GM18858 (cell line): Measurements from ENCODE around the gene NTM.
"Not testable (repeated sequence)": the region's sequence is repeated elsewhere in the genome, so short reads cannot be mapped to it uniquely, and the experiment has no call there.

Experiments used
- ATAC-seq: cut with Tn5 transposase; IDR thresholded peaks from one replicate; pipeline ENCODE4 v1.9.1; 2021; ENCODE audit not compliant: unreplicated experiment

The NTM gene

DNA sequence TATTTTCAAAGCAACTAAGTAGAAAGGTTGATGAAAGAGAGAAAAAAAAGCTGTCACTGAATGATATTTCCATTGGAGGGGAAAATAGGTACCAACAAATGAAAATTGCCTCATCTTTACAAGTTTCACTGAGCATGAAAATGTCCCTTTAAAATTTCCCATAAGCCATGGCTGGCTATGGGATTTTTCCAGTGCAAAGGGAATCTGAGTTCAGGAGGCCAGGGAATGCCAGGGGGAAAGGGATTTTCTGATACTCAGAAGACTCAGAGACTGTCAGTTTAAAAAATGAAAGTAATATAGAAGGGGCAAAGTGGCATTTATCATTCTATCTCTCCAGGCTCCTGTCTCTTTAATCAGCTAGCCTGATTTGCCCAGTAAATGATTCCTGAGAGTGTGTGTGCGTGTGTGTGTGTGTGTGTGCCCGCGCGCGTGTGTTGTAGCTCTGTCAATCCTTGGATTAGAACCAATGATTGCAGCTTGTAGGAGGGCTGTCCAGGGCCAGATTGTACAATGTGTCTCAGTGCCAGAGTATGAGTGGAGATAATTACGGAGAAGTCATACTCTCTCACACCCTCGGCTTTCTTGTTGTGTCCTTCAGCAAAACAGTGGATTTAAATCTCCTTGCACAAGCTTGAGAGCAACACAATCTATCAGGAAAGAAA, at the start of gene NTM:
NTM (plus strand) TSS at position 526 of the 662 bp plus-strand sequence.
- ATAC-seq, result no peak

DNA sequence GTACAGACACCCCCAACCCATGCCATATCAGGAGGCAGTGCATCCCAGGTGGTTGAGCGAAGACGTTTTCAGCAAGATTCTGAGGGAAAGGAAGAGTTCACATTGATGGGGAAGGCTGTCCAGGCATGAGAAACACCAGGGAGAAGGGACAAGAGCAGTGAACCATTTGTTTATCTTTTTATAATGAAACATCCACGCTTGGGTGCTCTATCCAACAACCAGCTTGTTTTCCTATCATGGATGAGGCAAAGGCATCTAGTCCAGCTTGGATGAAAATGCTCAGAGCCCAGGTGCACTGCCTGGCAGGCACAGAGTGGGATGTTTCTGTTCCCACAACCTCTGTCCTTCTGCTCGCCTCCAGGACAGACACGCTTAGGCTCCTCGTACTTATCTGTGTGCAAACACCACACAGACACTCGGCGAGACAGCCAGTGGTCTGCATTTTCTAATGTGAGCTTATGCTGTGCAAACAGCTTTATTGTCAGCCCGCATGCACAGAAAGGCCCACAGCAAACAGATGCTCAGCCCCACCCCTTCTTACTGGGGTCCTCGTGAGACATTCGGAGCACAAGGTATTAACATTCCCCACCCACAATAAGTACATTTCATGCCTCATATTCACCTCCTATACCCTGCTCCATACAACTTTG, 45.4 kb upstream of the NTM start:
- ATAC-seq, result no peak

DNA sequence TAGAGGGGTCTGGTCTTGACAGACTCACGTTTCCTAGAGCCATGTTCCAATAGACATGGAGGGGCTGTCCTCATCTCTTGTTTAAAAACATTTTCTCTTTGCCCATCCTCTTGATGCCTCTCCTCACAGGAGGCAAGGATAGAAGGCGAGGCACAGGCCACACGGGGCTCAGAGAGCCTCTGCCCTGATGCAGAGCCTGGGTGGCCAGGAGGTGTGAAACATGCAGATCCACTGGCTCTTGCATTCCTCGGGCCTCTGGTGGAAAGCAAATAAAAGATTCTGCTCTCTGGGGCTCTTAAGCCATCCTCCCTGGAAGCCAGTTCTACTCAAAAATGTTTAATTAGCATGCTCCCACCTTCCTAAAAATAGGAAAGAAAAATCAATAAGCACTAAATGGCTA, 43.6 kb upstream of the NTM start:
- no peak for ATAC-seq

DNA sequence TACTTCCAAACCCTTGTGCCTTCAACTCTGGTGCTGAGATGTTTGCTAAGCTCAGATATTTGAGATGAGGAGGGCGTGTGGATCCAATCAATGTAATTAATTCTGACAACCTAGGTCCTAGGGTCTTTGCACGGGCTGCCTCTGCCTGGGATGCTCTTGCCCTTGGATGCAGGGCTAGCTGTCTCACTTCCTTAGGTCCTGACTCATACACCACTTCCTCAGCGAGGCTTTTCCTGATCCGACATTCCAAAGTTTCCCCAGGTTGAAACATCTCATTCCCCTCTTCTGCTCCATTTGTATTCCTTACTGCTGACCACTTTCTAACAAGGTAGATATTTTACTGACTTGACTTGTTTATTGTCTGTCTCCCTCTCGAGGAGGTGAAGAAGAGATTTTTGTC, 43.0 kb upstream of the NTM start:
- no peak for ATAC-seq

DNA sequence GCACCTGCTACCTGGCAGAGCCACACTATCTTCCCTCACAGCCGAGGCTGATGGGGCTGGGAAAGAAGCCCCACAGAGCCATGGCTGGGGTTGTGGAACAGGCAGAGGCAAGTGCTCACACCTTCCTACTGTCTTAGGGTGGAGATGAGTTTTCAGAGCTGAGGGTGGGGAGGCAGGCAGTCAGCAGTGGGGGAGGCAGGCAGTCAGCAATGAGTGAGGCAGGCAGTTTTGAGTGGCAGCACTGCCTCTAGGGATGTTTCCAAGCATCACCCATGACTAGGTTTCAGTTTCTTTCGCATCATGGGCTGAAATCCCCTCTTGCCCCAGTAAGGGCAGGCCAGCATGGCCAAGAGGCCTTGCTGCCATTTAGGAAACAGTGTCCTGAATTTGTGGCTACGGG, 41.6 kb upstream of the NTM start:
- ATAC-seq, result no peak

DNA sequence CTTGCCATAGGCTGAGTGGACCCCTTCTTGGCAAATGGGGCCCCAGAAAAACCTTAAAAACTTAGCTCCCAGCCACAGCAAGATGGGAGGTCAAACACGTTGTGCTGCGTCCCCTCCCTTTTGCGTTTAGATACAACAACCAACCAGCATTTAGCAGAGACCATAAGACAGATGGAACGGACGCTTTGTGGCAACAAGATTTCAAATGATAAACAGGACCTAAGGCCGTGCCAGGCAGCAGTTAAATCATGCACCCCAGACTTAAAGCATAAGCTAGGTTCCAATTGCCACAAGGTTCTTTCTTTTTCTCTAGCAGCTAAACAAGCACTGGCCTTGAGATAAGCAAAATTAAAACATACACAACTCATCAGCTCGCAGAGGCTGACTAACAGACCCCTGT, 39.4 kb upstream of the NTM start:
- ATAC-seq, result no peak

DNA sequence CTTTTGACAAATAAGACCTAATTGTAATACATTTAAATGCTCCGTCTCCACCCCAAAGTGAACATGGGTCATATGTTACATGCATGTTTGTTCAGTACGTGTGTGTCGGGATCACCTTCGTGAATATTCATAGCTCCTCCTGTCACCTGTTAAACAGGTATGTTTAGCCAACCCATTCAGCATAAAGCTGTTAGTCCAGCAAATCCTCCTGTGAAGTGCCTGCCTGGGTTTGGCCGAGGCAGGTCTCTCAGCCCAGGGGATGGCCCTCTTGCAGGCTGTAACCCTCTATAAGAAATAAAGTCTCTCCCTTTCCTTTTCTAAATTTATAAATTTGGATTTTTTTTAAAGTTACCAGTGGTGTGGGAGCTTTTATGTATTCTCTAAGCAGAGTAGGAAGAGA, 38.9 kb upstream of the NTM start:
- ATAC-seq, result no peak

DNA sequence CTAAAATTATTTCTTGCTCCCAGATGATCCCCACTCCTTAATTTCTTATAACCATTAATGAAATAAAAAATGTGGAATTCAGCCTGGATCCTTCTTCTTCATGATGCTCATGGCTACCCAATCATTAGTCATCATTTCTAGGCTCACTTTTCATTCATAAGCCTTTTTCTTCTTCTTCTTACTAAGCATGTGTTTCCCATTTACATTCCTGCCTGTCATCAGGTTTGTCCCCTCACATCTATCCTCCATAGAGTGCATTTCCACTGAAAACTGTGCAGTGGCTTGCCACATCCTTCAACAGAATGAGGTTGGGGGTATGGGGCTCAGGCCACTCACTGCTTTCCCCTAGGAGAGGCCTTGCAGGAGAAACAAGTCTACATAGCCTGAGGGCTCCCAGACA, 35.8 kb upstream of the NTM start:
- ATAC-seq, result no peak

DNA sequence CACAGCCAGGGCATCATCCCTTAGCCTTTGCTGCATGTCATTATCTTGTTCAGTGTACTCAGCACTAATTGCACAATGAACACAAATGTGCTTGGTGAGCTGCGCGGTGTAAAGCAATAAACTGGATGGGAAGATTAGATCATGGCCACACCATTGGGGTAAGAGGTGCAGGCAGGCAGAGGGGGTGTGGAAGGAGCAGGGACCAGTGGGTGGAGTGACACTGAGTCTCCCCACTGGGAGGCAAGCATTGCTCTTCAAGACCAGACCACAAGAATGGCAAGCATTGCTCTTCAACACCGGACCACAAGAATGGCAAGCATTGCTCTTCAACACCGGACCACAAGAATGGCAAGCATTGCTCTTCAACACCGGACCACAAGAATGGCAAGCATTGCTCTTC, 28.5 kb upstream of the NTM start:
- not testable (repeated sequence) for ATAC-seq

DNA sequence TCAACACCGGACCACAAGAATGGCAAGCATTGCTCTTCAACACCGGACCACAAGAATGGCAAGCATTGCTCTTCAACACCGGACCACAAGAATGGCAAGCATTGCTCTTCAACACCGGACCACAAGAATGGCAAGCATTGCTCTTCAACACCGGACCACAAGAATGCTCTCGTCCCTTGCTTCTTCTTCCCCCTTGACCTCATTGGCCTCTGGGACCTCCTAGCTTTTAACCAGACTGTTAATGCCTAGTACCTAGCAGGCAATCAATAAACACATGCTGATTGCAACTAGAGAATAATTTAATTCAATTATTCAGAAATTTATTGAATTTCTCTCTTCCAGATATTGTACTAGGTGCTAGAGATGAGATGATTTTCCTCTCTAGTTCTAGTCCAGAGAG, 28.0 kb upstream of the NTM start:
- ATAC-seq, result not testable (repeated sequence)

DNA sequence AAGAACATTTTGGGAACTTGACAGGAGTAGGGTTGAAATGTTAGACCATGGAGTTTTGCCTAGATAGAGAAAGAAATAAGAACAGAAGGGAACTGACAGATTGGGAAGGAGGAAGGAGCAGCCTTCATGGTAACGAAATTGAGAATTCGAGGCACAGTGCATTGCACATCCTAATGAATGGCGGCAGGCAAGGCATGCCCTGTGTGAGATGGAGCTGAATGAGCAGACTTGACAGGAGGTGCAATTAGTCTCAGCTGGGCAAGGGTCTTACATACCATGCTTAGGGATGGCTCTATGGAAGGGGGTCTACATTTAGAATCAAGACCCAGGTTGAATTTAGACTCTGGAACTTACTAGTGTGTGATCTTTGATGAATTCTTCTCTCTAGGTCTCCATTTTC, 25.0 kb upstream of the NTM start:
- ATAC-seq, result no peak

DNA sequence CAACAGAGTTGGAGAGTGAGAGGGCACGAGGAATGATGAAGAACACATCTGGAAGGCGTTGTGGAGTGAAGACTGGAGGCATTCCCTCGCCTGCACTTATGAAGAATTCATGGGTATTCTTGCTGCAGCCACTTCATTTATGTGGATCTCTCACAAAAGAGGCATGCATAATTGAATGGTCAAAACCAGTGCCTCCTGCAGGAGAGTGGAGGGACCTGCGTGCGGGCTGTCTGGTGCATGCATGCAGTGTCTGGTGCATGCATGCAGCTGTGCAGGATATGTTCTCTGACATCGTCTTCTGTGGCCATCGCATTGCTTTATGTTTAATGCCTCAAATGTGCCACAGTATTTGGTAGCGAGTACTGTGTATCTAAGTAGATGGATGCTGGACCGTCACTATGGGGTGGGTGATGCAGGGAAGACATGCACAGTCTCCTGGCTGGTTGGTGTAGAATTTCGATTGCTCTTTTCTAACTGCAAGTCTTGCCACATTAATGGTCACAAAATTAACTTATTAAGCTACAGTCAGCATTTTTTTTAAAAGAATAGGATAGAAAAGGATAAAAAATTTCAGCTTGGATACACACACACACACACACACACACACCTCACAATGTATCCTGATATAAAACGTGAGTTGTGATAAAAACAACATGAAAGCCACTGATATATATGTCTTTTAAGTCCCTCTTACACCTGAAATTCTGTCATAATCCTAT, 20.9 kb upstream of the NTM start:
- ATAC-seq, result no peak

DNA sequence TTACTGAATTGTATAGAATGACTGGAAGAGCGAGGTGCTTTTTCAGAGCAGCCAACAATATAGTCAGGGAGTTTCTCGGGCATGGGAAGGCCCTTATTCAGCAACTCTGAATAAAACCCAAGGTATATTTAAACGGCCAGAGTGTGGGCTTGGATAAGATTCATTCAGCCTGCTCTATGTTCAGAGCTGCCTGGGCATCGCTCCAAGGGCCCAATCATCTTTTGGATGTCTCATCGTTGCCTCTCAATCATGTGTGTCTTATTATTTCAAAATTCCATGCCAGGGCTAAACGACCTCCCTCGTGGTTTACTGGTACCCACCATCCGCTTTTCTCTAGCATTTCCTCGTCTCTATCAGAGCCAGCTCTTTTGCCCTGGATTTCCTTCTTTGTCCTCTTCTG, 19.5 kb upstream of the NTM start:
- no peak for ATAC-seq

DNA sequence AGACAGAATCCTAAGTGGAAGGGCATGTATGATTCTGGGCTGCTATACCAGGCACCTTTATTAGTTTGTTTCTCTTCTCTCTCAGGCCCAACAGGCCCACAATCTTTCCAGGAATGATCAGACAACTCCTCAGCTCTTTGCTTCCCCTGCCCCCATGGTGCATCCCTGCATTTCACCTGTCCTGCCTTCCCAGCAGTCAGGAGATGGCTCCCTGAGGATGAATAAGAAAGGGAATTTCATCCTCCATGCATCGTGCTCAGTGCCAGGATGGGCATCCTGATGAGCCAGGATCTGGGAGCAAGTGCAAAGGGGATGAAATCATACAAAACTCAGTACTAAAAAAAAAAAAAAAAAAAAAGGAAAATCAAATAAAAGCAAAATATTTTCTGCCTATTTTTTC, 18.6 kb upstream of the NTM start:
- ATAC-seq, result no peak

DNA sequence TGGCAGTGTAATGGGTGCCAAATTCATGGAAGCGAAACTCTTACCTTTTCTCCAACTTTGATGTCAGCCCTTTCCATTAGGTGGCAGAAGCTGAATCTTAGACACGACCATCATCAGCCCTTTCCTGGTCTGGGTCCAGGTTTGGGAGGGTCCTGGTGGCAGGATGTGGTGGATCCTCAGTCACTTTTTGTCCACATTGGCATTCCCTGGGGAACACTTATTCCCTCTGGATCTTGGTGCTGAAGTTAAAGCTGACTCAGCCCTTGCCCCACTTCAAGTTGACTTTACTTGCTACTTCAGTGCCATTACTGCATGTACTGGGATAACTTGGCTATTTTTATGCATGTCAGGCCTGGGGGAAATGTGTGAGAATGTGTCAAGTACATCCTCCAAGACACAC, 16.6 kb upstream of the NTM start:
- ATAC-seq, result no peak

DNA sequence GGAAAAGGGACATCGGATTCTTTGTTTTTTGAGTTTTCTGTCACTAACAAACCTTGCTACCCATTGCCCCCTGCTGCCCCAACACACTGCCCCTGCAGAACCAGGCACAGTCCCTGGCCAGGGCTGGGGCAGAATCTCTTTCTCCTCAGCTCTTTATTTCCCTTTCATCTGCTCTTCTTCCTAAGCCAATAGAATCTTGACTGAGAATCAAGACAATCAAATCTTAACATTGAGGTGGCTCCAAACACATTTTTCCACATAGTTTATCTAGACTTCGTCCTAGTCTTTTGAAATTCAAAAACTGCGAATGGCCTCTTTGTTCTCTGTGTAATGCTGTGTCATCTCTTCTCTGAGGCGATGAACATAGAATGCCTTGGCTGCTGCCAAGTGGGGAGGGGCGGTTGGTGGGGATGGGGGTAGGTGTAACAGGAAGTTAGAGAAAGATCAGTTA, 16.1 kb upstream of the NTM start:
- ATAC-seq, result no peak

DNA sequence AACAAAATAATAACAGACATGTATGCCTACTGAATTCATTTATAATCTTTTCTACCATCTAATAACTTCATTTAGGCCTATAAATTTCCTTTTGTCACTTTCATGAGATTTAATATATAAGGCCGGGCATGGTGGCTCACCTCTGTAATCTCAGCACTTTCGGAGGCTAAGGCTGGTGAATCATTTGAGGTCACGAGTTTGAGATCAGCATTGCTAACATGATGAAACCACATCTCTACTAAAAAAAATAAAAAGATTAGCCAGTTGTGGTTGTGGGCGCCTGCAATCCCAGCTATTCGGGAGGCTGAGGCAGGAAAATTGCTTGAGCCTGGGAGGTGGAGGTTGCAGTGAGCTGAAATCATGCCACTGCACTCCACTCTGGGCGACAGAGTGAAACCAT, 14.2 kb upstream of the NTM start:
- ATAC-seq, result no peak

DNA sequence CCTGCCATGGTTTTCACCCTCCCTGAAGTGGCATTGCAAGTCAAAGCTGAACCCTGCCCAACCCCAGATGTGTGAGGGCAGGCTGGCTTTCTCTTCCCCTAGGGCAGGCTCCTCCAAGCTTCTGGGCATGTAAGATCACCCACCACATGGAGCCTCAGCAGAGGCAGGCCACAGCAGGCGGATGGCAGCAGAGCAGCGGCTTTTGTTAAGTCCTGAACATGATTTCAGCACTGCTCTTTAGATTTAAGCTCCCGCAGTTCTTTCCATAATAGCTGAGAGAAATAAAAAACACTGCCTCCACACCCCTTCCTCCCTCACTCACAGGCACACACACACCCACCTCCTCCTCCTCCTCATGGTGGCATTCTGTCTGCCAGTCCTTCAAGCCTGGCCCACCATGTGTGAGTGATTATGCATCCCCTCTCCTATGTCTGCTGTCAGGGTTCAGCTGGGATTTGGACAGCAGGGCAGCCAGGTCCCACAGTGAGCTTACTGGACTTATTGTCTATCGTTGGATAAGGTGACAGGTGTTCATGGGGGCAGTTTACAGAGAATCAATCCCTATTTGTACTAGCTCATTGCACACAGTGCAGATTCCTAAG, 5.0 kb upstream of the NTM start:
- no peak for ATAC-seq

DNA sequence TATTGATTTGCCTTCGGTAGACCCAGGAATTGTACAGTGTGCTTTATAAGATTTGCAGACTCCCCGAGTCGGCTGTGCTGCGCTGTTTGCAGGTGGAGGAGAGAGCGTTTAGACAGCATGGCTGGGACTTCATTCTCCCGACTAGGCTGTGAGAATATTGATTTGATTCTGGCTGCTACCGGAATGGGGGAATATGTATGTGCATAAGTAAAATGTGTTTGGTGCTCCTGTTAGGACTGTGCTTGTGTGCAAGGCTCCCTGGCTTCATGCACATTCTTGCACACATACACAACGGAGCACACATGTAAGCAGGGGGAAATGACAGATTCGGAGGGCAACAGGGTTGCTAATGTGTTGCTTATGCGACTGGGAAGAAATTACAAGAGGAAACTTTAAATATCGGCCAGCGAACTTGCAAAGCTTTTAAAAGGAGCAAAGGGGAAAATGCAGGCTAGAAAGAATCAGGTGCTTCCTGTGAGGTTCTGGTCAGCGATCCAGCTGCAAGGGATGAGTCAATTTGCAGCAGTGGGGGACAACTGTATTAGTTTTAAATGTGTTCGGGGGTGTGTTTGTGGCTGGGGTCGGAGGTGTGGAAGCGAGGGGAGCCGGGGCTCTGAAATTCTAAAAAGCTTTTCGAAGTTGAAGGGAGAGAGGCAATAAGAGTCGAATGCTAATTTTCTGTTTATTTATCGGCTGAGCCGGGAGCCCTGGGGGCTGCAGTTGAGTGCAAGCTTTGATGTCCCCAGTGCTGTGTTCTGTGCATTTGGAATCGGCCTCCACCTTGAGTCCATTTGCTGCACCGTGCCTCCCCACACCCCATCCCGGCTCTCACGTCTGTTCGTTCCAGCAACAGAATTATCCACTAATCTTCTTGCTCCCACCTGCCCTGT, 731 bp downstream of the NTM start:
- ATAC-seq, result no peak

DNA sequence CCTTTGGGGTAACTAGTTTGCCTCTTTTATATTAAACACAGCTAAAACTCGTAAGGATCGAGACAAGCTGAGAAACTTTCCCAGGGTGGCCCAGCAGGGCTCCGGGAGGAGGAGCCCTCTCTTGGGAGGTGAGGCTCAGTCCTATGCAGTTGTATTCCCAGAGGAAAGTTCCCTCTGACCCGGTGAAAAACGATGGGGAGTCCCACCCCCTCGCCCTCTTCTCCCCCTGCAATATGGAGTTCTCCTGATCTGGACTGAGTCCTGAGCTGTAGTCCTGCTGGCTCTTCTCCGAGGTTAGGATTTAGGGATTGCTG, 1.3 kb downstream of the NTM start:
- no peak for ATAC-seq
